Liver (tissue), 9 donors: Measurements from ENCODE around the gene NHLRC1. TPM values are rescaled to one million over a fixed set of nuclear protein-coding genes. Genes with fewer than 3 reads are reported as not detected.

Experiments used
- DNase-seq: peaks from one replicate; pipeline ENCODE4 v3.0.0-alpha.2; 2017; ENCODE audit warnings: low spot score
- H3K27ac ChIP-seq, 2 donors: one replicate each; pipeline ENCODE4 v1.7.0; 2013; ENCODE audit warnings: inconsistent platforms in 2 of 2, low read length in 2 of 2, control low read depth in 1 of 2, low read depth in 1 of 2, mild to moderate bottlenecking in 1 of 2
- H3K27me3 ChIP-seq, 4 donors: one replicate each; pipeline versions ENCODE4 v1.6.1 to v1.7.0; 2013; ENCODE audit warnings: low read length in 3 of 4, inconsistent platforms in 1 of 4, mild to moderate bottlenecking in 1 of 4, moderate library complexity in 1 of 4; ENCODE audit not compliant: control insufficient read depth in 4 of 4, insufficient read depth in 4 of 4
- H3K36me3 ChIP-seq, 4 donors: one replicate each; pipeline versions ENCODE4 v1.6.1 to v1.7.0; 2013; ENCODE audit warnings: low read length in 3 of 4, mild to moderate bottlenecking in 3 of 4, low read depth in 1 of 4, moderate library complexity in 1 of 4; ENCODE audit not compliant: control insufficient read depth in 4 of 4, insufficient read depth in 3 of 4
- H3K4me1 ChIP-seq, 4 donors: one replicate each; pipeline versions ENCODE4 v1.6.1 to v1.7.0; 2013; ENCODE audit warnings: low read length in 3 of 4, mild to moderate bottlenecking in 3 of 4, moderate library complexity in 1 of 4; ENCODE audit not compliant: control insufficient read depth in 4 of 4, insufficient read depth in 4 of 4
- H3K4me3 ChIP-seq, 3 donors: one replicate each; pipeline versions ENCODE4 v1.6.1 to v1.7.0; 2013; ENCODE audit warnings: low read length in 3 of 3, control low read depth in 1 of 3, low read depth in 1 of 3, mild to moderate bottlenecking in 1 of 3
- H3K9ac ChIP-seq, 2 donors: one replicate each; pipeline ENCODE4 v1.7.0; 2013; ENCODE audit warnings: low read length in 2 of 2, mild to moderate bottlenecking in 2 of 2, moderate library complexity in 2 of 2, control low read depth in 1 of 2, low read depth in 1 of 2
- H3K9me3 ChIP-seq, 4 donors: one replicate each; pipeline versions ENCODE4 v1.6.1 to v1.7.0; 2013; ENCODE audit warnings: low read length in 3 of 4; ENCODE audit not compliant: control insufficient read depth in 4 of 4
- EGR1 ChIP-seq, 2 donors: IDR thresholded peaks; 2 replicates each; pipeline ENCODE4 v1.6.1; 2016 to 2018; ENCODE audit warnings: antibody characterized with exemption in 2 of 2, low read depth in 2 of 2
- FOXA1 ChIP-seq: IDR thresholded peaks from 2 replicates; pipeline ENCODE4 v1.6.1; 2016; ENCODE audit warnings: antibody characterized with exemption
- FOXA2 ChIP-seq: IDR thresholded peaks from 2 replicates; pipeline ENCODE4 v1.6.1; 2016; ENCODE audit warnings: antibody characterized with exemption
- GABPA ChIP-seq, 2 donors: IDR thresholded peaks in 1 of 2; conservative IDR thresholded peaks in 1 of 2; 2 replicates each; pipeline ENCODE4 v1.6.1; 2016; ENCODE audit warnings: antibody characterized with exemption in 2 of 2, mild to moderate bottlenecking in 1 of 2, moderate library complexity in 1 of 2
- HNF4A ChIP-seq, 2 donors: conservative IDR thresholded peaks; 2 replicates each; pipeline ENCODE4 v1.6.1; 2016; ENCODE audit warnings: antibody characterized with exemption in 2 of 2, mild to moderate bottlenecking in 2 of 2
- JUND ChIP-seq, 2 donors: IDR thresholded peaks; 2 replicates each; pipeline ENCODE4 v1.6.1; 2016; ENCODE audit warnings: antibody characterized with exemption in 2 of 2
- NR2F2 ChIP-seq: IDR thresholded peaks from 2 replicates; pipeline ENCODE4 v1.6.1; 2016; ENCODE audit warnings: antibody characterized with exemption
- RXRA ChIP-seq, 2 donors: IDR thresholded peaks; 2 replicates each; pipeline ENCODE4 v1.6.1; 2017 to 2018; ENCODE audit warnings: antibody characterized with exemption in 2 of 2, mild to moderate bottlenecking in 1 of 2
- SP1 ChIP-seq: IDR thresholded peaks from 2 replicates; pipeline ENCODE4 v1.6.1; 2018; ENCODE audit warnings: antibody characterized with exemption, mild to moderate bottlenecking
- TAF1 ChIP-seq: conservative IDR thresholded peaks from 2 replicates; pipeline ENCODE4 v1.6.1; 2016; ENCODE audit warnings: antibody characterized with exemption, mild to moderate bottlenecking
- YY1 ChIP-seq: IDR thresholded peaks from 2 replicates; pipeline ENCODE4 v1.6.1; 2016; ENCODE audit warnings: antibody characterized with exemption, mild to moderate bottlenecking
- WGBS: extraction: QIAGEN DNeasy Blood & Tissue Kit; methylation state at CpG from one replicate; pipeline ENCODE4 v1.1.7; 2013; 5-methylcytosine and 5-hydroxymethylcytosine counted together
- polyA plus RNA-seq, 2 donors: library from polyadenylated mRNA; stranded (reverse) in 1 of 2; unstranded in 1 of 2; fragments of 200-250 nt in 1 of 2; fragments of >200 nt in 1 of 2; fragmentation: Nextera tagmentation in 1 of 2; extraction: Ambion mirVana in 1 of 2; gene quantifications; one replicate each; pipeline versions ENCODE4 v1.2.1 to v1.2.3, GENCODE V29; 2013 to 2015
- total RNA-seq, 2 donors: library from RNA; depleted of rRNA; stranded (reverse); fragments of >200 nt; gene quantifications; one replicate each; pipeline ENCODE4 v1.2.3, GENCODE V29; 2014
- TF ChIP-seq, protein P1 (sequence below): IDR thresholded peaks from 2 replicates; pipeline ENCODE4 v1.6.1; 2016; ENCODE audit warnings: antibody characterized with exemption, mild to moderate bottlenecking
- TF ChIP-seq, protein P2 (sequence below): IDR thresholded peaks from 2 replicates; pipeline ENCODE4 v1.6.1; 2016; ENCODE audit warnings: antibody characterized with exemption
- TF ChIP-seq, protein P3 (sequence below): IDR thresholded peaks from 2 replicates; pipeline ENCODE4 v1.6.1; 2016; ENCODE audit warnings: antibody characterized with exemption
- donor health status: healthy.
- donor health status: healthy.
- donor health status: healthy.
- donor health status: healthy.
- donor health status: healthy.

The NHLRC1 gene
- total and polyA plus RNA-seq, 4 donors, result 2.1 to 4.4 (median 3.0) TPM

DNA sequence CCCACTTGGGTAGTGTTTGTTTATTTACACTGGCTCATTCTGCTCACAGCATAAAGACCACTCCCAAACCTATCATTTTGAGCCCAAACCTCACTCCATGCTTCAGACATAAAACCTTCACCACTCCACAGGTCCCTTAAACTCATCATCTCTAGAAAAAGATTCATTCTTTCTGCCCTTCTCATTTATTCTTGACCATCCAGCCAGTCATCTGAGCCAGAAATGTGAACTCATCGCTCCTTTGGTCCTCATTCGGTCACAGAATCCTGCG is 20.0 kb upstream of the NHLRC1 start:
- Histone ChIP-seq H3K27ac (no peak overlapping the region), H3K4me1 (peaks cover 0 to 5% (median 0%) of the 10 kb centered on the region in 4 donors), H3K27me3 (no peaks in the 10 kb centered on the region), H3K4me3 (no peak overlapping the region), H3K9me3 (no peaks in the 10 kb centered on the region), H3K9ac (no peak overlapping the region), H3K36me3 (peaks cover 7 to 51% (median 35%) of the 10 kb centered on the region in 4 donors)
- DNase-seq, result no peak
- WGBS, result 98% methylated on average over 3 of the region's 3 CpGs
- TF ChIP-seq NR2F2 (no peak), RXRA (IDR thresholded peaks at IDR 0.05) (no peak)

DNA sequence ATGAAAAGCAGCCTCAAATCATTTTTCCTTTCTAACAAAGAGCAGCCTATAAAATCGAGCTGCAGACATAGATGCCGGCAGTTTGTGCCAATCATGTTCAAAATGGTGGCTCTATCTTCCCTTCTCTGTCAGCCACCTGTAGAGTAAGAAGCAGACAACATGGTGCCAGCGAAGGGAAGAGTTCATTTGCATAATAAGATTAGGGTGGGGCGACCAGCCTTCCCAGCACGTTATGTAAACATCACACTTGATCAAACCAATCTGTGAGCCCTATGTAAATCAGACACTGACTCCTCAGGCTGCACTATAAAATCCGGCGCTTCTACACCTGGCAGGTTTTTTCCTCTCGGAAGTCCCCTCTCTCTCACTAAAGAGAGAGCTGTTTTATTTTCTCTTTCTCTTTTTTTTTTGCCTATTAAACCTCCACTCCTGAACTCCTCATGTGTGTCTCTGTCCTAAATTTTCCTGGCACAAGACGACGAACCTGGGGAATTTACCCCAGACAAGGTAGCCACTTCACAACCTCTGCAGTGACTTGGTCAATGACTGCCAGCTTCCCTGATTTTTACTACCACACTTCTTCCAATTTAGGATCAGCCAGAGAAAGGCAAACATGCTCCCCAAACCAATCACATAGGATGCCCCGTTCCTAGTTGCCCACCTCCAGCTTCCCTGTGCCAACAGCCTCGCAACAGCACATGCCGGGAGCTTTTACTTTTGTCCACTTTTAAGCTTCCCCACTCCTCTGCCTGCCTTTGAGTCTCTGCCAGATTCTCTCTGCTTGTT is 19.5 kb upstream of the NHLRC1 start:
- DNase-seq, result no peak
- H3K27ac ChIP-seq, result no peak overlapping the region
- H3K9me3 ChIP-seq, result no peaks in the 10 kb centered on the region
- no peaks in the 10 kb centered on the region for H3K27me3 ChIP-seq
- TF ChIP-seq, protein P1, sequence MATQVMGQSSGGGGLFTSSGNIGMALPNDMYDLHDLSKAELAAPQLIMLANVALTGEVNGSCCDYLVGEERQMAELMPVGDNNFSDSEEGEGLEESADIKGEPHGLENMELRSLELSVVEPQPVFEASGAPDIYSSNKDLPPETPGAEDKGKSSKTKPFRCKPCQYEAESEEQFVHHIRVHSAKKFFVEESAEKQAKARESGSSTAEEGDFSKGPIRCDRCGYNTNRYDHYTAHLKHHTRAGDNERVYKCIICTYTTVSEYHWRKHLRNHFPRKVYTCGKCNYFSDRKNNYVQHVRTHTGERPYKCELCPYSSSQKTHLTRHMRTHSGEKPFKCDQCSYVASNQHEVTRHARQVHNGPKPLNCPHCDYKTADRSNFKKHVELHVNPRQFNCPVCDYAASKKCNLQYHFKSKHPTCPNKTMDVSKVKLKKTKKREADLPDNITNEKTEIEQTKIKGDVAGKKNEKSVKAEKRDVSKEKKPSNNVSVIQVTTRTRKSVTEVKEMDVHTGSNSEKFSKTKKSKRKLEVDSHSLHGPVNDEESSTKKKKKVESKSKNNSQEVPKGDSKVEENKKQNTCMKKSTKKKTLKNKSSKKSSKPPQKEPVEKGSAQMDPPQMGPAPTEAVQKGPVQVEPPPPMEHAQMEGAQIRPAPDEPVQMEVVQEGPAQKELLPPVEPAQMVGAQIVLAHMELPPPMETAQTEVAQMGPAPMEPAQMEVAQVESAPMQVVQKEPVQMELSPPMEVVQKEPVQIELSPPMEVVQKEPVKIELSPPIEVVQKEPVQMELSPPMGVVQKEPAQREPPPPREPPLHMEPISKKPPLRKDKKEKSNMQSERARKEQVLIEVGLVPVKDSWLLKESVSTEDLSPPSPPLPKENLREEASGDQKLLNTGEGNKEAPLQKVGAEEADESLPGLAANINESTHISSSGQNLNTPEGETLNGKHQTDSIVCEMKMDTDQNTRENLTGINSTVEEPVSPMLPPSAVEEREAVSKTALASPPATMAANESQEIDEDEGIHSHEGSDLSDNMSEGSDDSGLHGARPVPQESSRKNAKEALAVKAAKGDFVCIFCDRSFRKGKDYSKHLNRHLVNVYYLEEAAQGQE, result no peak
- TF ChIP-seq RXRA (IDR thresholded peaks at IDR 0.05) (no peak), SP1 (no peak), JUND (IDR thresholded peaks at IDR 0.05) (no peak), TAF1 (no peak), HNF4A (conservative IDR thresholded peaks at IDR 0.05) (no peak), GABPA (IDR thresholded peaks at IDR 0.05 in 1 of 2, conservative IDR thresholded peaks at IDR 0.05 in 1 of 2) (no peak), EGR1 (IDR thresholded peaks at IDR 0.05; ENCODE audit: low read depth in 2 of 2) (no peak), NR2F2 (no peak), FOXA2 (no peak)
- TF ChIP-seq, protein P2, sequence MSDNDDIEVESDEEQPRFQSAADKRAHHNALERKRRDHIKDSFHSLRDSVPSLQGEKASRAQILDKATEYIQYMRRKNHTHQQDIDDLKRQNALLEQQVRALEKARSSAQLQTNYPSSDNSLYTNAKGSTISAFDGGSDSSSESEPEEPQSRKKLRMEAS, result no peak
- TF ChIP-seq, protein P3, sequence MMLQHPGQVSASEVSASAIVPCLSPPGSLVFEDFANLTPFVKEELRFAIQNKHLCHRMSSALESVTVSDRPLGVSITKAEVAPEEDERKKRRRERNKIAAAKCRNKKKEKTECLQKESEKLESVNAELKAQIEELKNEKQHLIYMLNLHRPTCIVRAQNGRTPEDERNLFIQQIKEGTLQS, result no peak
- peaks cover 7 to 51% (median 35%) of the 10 kb centered on the region in 4 donors for H3K36me3 ChIP-seq
- peaks cover 0 to 2% (median 0%) of the 10 kb centered on the region in 4 donors for H3K4me1 ChIP-seq
- no peak overlapping the region for H3K9ac ChIP-seq
- no peak overlapping the region for H3K4me3 ChIP-seq
- 93% methylated on average over 13 of the region's 13 CpGs for WGBS

DNA sequence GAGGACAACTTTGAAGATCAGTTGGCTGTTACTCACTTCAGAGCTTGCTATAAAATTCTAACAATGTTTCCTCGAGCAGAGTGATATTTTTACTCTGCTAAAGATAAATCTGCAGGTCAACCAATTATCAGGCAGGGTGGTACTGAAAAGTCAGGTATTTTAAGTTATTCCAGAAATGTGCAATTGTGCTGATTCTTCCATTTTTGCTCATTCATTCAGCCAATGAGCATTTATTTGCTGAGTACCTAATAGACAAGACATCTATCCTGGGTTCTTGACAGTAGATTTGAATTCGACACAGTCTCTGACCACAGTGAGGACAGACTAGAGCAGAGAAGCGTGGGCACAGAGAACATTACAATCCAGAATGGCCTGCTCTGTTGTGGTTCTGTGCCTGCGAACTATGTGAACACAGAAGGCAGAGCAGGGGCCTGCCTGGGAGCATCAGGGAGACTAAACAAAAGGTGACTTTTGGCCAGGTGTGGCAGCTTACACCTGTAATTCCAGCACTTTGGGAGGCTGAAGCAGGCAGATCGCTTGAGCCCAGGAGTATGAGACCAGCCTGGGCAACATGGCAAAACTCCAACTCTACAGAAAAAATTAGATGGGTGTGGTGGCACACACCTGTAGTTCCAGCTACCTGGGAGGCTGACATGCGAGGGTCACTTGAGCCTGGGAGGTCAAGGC is 17.6 kb upstream of the NHLRC1 start:
- H3K4me3 ChIP-seq, result no peak overlapping the region
- 89% methylated on average over 6 of the region's 6 CpGs for WGBS
- no peaks in the 10 kb centered on the region for H3K9me3 ChIP-seq
- TF ChIP-seq YY1 (no peak), FOXA1 (no peak), RXRA (IDR thresholded peaks at IDR 0.05) (no peak), SP1 (no peak), EGR1 (IDR thresholded peaks at IDR 0.05; ENCODE audit: low read depth in 2 of 2) (no peak), FOXA2 (no peak), TAF1 (no peak), JUND (IDR thresholded peaks at IDR 0.05) (no peak), HNF4A (conservative IDR thresholded peaks at IDR 0.05) (no peak)
- TF ChIP-seq, protein P3, result no peak
- H3K4me1 ChIP-seq, result peaks cover 0 to 5% (median 0%) of the 10 kb centered on the region in 4 donors
- H3K9ac ChIP-seq, result no peak overlapping the region
- H3K36me3 ChIP-seq, result peaks cover 7 to 52% (median 39%) of the 10 kb centered on the region in 4 donors
- H3K27ac ChIP-seq, result no peak overlapping the region
- no peaks in the 10 kb centered on the region for H3K27me3 ChIP-seq
- DNase-seq, result no peak
